K562 (cell line): Measurements from ENCODE around the gene PSMD1. TPM values are rescaled to one million over a fixed set of nuclear protein-coding genes. Genes with fewer than 3 reads are reported as not detected.
"Not testable (repeated sequence)": the region's sequence is repeated elsewhere in the genome, so short reads cannot be mapped to it uniquely, and the experiment has no call there.

Experiments
- ATAC-seq: fragments of 200-7000 bp; cut with Tn5 transposase; 3 replicates; pipeline ENCODE4 v1.9.1; 2020; ENCODE audit warnings: moderate library complexity
- BruUV-seq: library from RNA; stranded (reverse); fragments of 400-500 nt; replicated peaks from 2 replicates; lab custom pipeline; 2021; lab: Mats Ljungman, UMichigan
- CTCF ChIA-PET: fragments of 300-600 bp; formaldehyde crosslinking; extraction: SDS; loops from one replicate; lab custom pipeline; 2021; ENCODE audit warnings: low intra/inter-chr PET ratio; lab: Yijun Ruan, JAX
- POLR2A ChIA-PET: fragments of 300-600, 350-650 bp; sonication (Branson Sonifier 250); formaldehyde crosslinking; extraction: SDS; loops from one replicate; lab custom pipeline; 2021; ENCODE audit warnings: antibody characterized with exemption, inconsistent platforms; lab: Yijun Ruan, JAX
- DNase-seq, 4 experiments: peaks; one replicate each; pipeline versions ENCODE4 v3.0.0 to v3.0.0-alpha.2; 2011 to 2018; ENCODE audit warnings: low spot score in 3 of 4, mixed read lengths in 3 of 4; ENCODE audit errors: extremely low read depth in 1 of 4
- FAIRE-seq: peaks from 2 replicates; lab custom pipeline; 2011; peaks lifted over from hg19 to GRCh38; lab: Jason Lieb, UNC
- H2AFZ ChIP-seq: 2 replicates; pipeline ENCODE4 v1.6.0; 2011; ENCODE audit warnings: low read depth, low read length, control low read depth, inconsistent platforms
- H3K27ac ChIP-seq: fragments of 200-600 bp; 3 replicates; pipeline ENCODE4 v1.8.0; 2011; ENCODE audit warnings: low read depth, mild to moderate bottlenecking, control low read depth, inconsistent platforms, low read length, moderate library complexity, mixed read lengths; ENCODE audit errors: extremely low read depth
- H3K27me3 ChIP-seq, 2 experiments: fragments of 300-600 bp in 1 of 2; 2 replicates in 1 of 2; 3 replicates in 1 of 2; pipeline versions ENCODE4 v1.6.0 to v1.8.0; 2011; ENCODE audit warnings: inconsistent platforms in 2 of 2, low read length in 2 of 2, mild to moderate bottlenecking in 1 of 2, mixed read lengths in 1 of 2, moderate library complexity in 1 of 2; ENCODE audit not compliant: control insufficient read depth in 2 of 2, insufficient read depth in 2 of 2
- H3K36me3 ChIP-seq: fragments of 300-600 bp; 3 replicates; pipeline ENCODE4 v1.8.0; 2011; ENCODE audit warnings: mild to moderate bottlenecking, low read length, inconsistent platforms; ENCODE audit not compliant: control insufficient read depth, insufficient read depth
- H3K4me1 ChIP-seq, 2 experiments: fragments of 200-600 bp in 1 of 2; replicated peaks in 1 of 2; 2 replicates in 1 of 2; 3 replicates in 1 of 2; pipeline versions ENCODE4 v1.5.1 to v1.8.0; 2011; ENCODE audit warnings: inconsistent platforms in 2 of 2, low read length in 2 of 2, mild to moderate bottlenecking in 1 of 2, mixed read lengths in 1 of 2, moderate library complexity in 1 of 2; ENCODE audit not compliant: control insufficient read depth in 2 of 2, insufficient read depth in 2 of 2
- H3K4me2 ChIP-seq: 2 replicates; pipeline ENCODE4 v1.6.1; 2011; ENCODE audit warnings: low read length, control low read depth, inconsistent platforms, mixed read lengths; ENCODE audit not compliant: insufficient read depth
- H3K4me3 ChIP-seq: fragments of 200-600 bp; sonication (generic), shearing (Covaris generic); 2 replicates; pipeline ENCODE4 v1.5.1; 2016; ENCODE audit warnings: control low read depth, inconsistent platforms
- H3K79me2 ChIP-seq: fragments of 200-600 bp; 3 replicates; pipeline ENCODE4 v1.8.0; 2011; ENCODE audit warnings: low read length, inconsistent platforms; ENCODE audit not compliant: control insufficient read depth, insufficient read depth
- H3K9ac ChIP-seq, 2 experiments: 2 replicates each; pipeline versions ENCODE4 v1.6.0 to v1.6.1; 2011; ENCODE audit warnings: low read depth in 2 of 2, low read length in 2 of 2, control low read depth in 1 of 2, inconsistent platforms in 1 of 2, mild to moderate bottlenecking in 1 of 2, mixed read lengths in 1 of 2; ENCODE audit not compliant: insufficient read depth in 1 of 2
- H3K9me1 ChIP-seq: one replicate; pipeline ENCODE4 v1.6.0; 2011; ENCODE audit warnings: inconsistent platforms, mild to moderate bottlenecking, low read length, moderate library complexity; ENCODE audit not compliant: control insufficient read depth, insufficient read depth
- H3K9me3 ChIP-seq: replicated peaks from 2 replicates; pipeline ENCODE4 v1.5.1; 2011; ENCODE audit warnings: low read depth, low read length, inconsistent platforms; ENCODE audit not compliant: control insufficient read depth, insufficient read depth
- H4K20me1 ChIP-seq: replicated peaks from 2 replicates; pipeline ENCODE4 v1.6.1; 2011; ENCODE audit warnings: low read length, inconsistent platforms, mixed read lengths; ENCODE audit not compliant: control insufficient read depth, insufficient read depth
- RAD21 ChIP-seq, 2 experiments: fragments of 250-450 bp in 1 of 2; fragments of 450-650 bp in 1 of 2; sonication (Bioruptor Pico) in 1 of 2; formaldehyde crosslinking in 1 of 2; IDR thresholded peaks in 1 of 2; conservative IDR thresholded peaks in 1 of 2; 2 replicates each; pipeline versions ENCODE4 v1.4.0 to v1.8.0; 2020 to 2022; ENCODE audit warnings: mild to moderate bottlenecking in 2 of 2, moderate library complexity in 1 of 2
- STAT5A ChIP-seq: IDR thresholded peaks from 2 replicates; pipeline ENCODE4 v1.6.1; 2012; ENCODE audit warnings: low read length, inconsistent platforms, borderline replicate concordance
- WGBS: fragments of 100-300 bp; shearing (Covaris generic); methylation state at CpG from one replicate; pipeline ENCODE4 v1.1.6; 2016; ENCODE audit warnings: low coverage, mixed read lengths; ENCODE audit not compliant: insufficient coverage; ENCODE audit errors: missing lambda C conversion rate; 5-methylcytosine and 5-hydroxymethylcytosine counted together
- in situ Hi-C: fragments of 300-500 bp; cut with MboI; formaldehyde crosslinking; loops from 4 replicates; pipeline ENCODE4 v1.15.0; 2018; ENCODE audit warnings: inconsistent platforms, mixed read lengths
- intact Hi-C: fragments of 100-400 bp; cut with micrococcal nuclease; formaldehyde crosslinking; loops from 2 replicates; pipeline ENCODE4 v1.14.2; 2022
- polyA plus RNA-seq, 8 experiments: library from polyadenylated mRNA; depleted of rRNA in 4 of 8; stranded (reverse) in 5 of 8; unstranded in 3 of 8; fragments of >200 nt; fragmentation: Nextera tagmentation in 2 of 8; fragmentation: Illumina TruSeq in 1 of 8; extraction: Ambion mirVana in 2 of 8; extraction: Trizol in 1 of 8; gene quantifications; 2 replicates each; pipeline versions ENCODE4 v1.2.1 to v1.2.3, GENCODE V29; 2011 to 2014; ENCODE audit warnings: inconsistent platforms in 1 of 8, missing spikeins in 1 of 8
- total RNA-seq, 7 experiments: library from RNA; depleted of rRNA in 6 of 7; stranded (reverse); fragments of >200 nt in 6 of 7; fragmentation: Illumina TruSeq in 2 of 7; extraction: Trizol in 2 of 7; gene quantifications; 2 replicates each; pipeline versions ENCODE4 v1.2.1 to v1.2.3, GENCODE V29; 2011 to 2021; ENCODE audit warnings: low replicate concordance in 1 of 7
- TF ChIP-seq, protein P1 (sequence below): IDR thresholded peaks from 2 replicates; pipeline ENCODE4 v1.6.1; 2011; ENCODE audit warnings: borderline replicate concordance, low read depth, mild to moderate bottlenecking, moderate library complexity, low read length; ENCODE audit not compliant: insufficient read depth, poor library complexity, severe bottlenecking
- TF ChIP-seq, protein P2 (sequence below), 3 experiments: IDR thresholded peaks in 2 of 3; conservative IDR thresholded peaks in 1 of 3; 2 replicates each; pipeline ENCODE4 v1.5.1; 2011 to 2012; ENCODE audit warnings: low read length in 3 of 3, mild to moderate bottlenecking in 3 of 3, control low read depth in 2 of 3, improper control_type of control experiment in 1 of 3, inconsistent platforms in 1 of 3, low read depth in 1 of 3, mixed read lengths in 1 of 3, moderate library complexity in 1 of 3; ENCODE audit not compliant: insufficient read depth in 2 of 3

The PSMD1 gene
- total and polyA plus RNA-seq, 9 of the 15 experiments (the other 6 are each of a cell fraction or from before 2014, with no cell fraction given) = 100 to 257 (median 147) TPM

DNA sequence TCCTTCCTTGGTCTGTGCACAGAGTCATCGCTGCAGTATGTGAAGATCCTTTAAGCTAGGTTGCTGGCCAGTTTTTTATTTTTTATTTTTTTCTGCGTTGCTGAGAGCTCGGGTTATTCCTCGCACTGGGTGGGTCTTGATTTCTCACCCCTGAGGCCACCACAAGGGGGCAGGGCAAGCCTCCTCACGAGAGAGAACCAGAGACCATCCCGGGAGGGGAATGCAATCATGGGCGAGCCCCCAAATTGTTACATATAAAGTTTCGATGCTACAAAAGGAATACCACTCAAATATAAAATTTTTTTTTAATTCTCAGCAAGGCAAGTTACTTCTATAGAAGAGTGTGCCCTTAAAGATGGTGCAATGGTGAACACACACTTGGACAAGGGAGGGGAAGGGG, 43.3 kb downstream of the PSMD1 start:
- ChIA-PET CTCF (no interaction called here), POLR2A (no interaction called here)
- H3K4me2 ChIP-seq = no peak overlapping the region
- FAIRE-seq (no peak), ATAC-seq (0 out of 3 replicates have a peak, but pooled peaks have one; percentile 33), DNase-seq (peak in 1 of 4 experiments; percentile 22)
- TF ChIP-seq RAD21 (CRISPR knock-in tag; conservative IDR thresholded peaks at IDR 0.05 in 1 of 2, IDR thresholded peaks at IDR 0.05 in 1 of 2) (peak in 1 of 2 experiments; percentile 18; a peak in 1 of 4 replicates), STAT5A (no peak)
- TF ChIP-seq, protein P1, sequence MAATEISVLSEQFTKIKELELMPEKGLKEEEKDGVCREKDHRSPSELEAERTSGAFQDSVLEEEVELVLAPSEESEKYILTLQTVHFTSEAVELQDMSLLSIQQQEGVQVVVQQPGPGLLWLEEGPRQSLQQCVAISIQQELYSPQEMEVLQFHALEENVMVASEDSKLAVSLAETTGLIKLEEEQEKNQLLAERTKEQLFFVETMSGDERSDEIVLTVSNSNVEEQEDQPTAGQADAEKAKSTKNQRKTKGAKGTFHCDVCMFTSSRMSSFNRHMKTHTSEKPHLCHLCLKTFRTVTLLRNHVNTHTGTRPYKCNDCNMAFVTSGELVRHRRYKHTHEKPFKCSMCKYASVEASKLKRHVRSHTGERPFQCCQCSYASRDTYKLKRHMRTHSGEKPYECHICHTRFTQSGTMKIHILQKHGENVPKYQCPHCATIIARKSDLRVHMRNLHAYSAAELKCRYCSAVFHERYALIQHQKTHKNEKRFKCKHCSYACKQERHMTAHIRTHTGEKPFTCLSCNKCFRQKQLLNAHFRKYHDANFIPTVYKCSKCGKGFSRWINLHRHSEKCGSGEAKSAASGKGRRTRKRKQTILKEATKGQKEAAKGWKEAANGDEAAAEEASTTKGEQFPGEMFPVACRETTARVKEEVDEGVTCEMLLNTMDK = peak; percentile 19
- TF ChIP-seq, protein P2, sequence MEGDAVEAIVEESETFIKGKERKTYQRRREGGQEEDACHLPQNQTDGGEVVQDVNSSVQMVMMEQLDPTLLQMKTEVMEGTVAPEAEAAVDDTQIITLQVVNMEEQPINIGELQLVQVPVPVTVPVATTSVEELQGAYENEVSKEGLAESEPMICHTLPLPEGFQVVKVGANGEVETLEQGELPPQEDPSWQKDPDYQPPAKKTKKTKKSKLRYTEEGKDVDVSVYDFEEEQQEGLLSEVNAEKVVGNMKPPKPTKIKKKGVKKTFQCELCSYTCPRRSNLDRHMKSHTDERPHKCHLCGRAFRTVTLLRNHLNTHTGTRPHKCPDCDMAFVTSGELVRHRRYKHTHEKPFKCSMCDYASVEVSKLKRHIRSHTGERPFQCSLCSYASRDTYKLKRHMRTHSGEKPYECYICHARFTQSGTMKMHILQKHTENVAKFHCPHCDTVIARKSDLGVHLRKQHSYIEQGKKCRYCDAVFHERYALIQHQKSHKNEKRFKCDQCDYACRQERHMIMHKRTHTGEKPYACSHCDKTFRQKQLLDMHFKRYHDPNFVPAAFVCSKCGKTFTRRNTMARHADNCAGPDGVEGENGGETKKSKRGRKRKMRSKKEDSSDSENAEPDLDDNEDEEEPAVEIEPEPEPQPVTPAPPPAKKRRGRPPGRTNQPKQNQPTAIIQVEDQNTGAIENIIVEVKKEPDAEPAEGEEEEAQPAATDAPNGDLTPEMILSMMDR (IDR thresholded peaks at IDR 0.05 in 2 of 3, conservative IDR thresholded peaks at IDR 0.05 in 1 of 3; ENCODE audit: insufficient read depth in 2 of 3, low read depth in 1 of 3, low read length in 3 of 3) = peak; percentile 28 to 46 (median 30); a peak in 4 of 6 replicates
- H3K27ac ChIP-seq = no peak overlapping the region
- no peaks in the 10 kb centered on the region for H3K9me1 ChIP-seq
- no peaks in the 10 kb centered on the region for H3K4me1 ChIP-seq
- no TSS peak for BruUV-seq
- no peaks in the 10 kb centered on the region for H3K9me3 ChIP-seq
- no peak overlapping the region for H3K4me3 ChIP-seq
- in situ Hi-C loops (loop anchor here (10.0 kb wide), 1 partner anchor 355 kb away; no protein-coding TSS in a partner anchor), intact Hi-C loops (loop anchor here (5.0 kb wide), 2 partner anchors 92 to 352 kb away; no protein-coding TSS in a partner anchor)
- 71% methylated on average over 5 of the region's 8 CpGs for WGBS
- peaks cover 3% of the 10 kb centered on the region; the same call in 2 of the 3 replicates for H3K79me2 ChIP-seq
- H3K27me3 ChIP-seq = no peaks in the 10 kb centered on the region
- H2AFZ ChIP-seq = no peak overlapping the region
- no peaks in the 10 kb centered on the region; the same call in 1 of the 2 replicates for H4K20me1 ChIP-seq
- H3K36me3 ChIP-seq = peaks cover 33% of the 10 kb centered on the region; the same call in 2 of the 3 replicates
- H3K9ac ChIP-seq = no peak overlapping the region

DNA sequence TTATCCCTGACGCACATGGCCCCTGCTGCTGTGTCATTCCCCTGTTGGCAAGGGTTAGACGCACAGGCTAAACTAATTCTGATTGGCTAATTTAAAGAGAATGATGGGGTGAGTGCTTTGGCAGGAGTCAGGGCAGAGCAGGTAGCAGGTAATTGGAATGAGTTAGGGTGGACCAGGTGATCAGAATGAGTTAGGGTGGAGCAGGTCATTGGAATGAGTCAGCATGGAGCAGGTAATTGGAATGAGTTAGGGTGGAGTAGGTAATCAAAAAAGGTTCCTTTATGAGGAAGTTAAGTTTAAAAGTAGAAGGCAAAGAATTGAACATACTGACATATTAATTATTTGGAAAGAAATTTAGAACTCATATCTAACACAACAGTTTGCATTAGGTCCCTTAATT, 43.7 kb downstream of the PSMD1 start:
- H3K27me3 ChIP-seq, H3K9me1 ChIP-seq, H3K4me3 ChIP-seq, H3K4me1 ChIP-seq, FAIRE-seq, POLR2A ChIA-PET, H3K9me3 ChIP-seq, BruUV-seq, H3K9ac ChIP-seq, H2AFZ ChIP-seq, DNase-seq, H3K27ac ChIP-seq, CTCF ChIA-PET, H4K20me1 ChIP-seq, H3K79me2 ChIP-seq, ATAC-seq, H3K4me2 ChIP-seq: not testable (repeated sequence)
- peaks cover 29% of the 10 kb centered on the region; the same call in 2 of the 3 replicates for H3K36me3 ChIP-seq
- intact Hi-C loops = loop anchor here (5.0 kb wide), 2 partner anchors 92 to 352 kb away; no protein-coding TSS in a partner anchor
- 62% methylated on average over 2 of the region's 2 CpGs for WGBS
- in situ Hi-C loops = loop anchor here (10.0 kb wide), 1 partner anchor 354 kb away; no protein-coding TSS in a partner anchor
